ENCODE results near the gene GPR155.
"Not testable (repeated sequence)": the region's sequence is repeated elsewhere in the genome, so short reads cannot be mapped to it uniquely, and the experiment has no call there.

GPR155 gene

DNA sequence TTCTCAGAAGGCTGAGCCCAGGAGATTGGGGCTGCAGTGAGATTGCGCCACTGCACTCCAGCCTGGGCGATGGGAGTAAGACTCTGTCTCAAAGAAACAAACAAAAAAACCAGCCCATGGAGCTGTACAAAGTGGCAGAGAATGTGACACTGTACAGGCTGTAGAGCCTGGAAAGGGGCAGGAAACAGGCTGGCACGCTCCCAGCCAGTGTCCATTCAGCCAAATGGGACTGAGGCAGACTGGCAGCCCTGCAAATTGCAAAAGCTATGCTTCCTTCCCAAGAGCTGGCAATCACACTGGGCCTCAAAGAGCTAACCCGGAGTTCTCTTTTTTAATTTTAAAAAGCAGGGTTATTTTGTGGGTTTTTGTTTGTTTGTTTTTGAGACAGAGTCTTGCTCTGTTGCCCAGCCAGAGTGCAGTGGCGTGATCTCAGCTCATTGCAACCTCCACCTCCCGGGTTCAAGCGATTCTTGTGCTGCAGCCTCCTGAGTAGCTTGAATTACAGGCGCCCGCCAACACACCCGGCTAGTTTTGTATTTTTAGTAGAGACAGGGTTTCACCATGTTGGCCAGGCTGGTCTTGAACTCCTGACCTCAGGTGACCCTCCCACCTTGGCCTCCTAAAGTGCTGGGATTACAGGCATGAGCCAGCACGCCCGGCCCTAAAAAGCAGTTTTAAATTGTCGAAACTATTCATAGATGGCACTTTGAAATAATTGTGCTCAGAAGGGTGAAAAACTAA, 48.5 kb downstream of the GPR155 start:
- DNase-seq (ENCODE audit: low read depth): no peak

DNA sequence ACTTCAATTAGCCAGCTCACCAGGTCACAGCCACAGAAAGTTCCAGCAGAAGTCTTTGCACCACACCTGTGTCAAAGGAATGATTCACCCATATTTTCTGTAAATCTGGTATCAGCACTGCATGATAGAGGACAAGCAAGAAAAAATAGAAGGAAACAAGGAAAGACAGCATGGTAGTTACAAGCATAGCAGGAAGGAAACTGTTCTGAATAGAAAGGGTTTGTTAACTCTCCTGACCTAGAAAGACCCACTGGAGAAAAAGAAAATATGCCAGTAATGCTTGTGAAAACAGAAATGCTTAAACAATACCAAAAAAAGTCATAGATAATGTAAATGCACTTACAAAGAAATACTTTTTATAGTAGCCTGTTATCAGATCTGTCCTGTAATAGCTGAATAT, 50.5 kb downstream of the GPR155 start:
- DNase-seq (ENCODE audit: low read depth): no peak

DNA sequence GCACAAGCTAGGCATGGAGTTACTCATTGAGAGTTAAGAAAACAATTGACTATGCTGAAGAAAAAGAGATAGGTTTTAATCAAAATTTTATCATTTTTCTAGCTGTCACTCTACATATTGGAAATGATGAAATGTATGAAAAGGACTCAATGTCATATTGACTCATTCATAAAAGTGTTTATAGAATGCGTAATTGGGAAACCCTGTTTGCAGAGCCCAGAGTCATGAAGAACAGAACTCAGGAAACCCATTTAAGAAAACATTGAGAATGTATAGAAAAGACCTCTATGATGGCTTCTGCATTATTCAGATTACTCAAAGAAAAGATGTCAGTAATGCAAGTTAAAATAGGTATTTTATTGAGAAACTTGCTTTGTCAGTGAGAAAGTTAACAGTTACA, 54.9 kb downstream of the GPR155 start:
- DNase-seq (ENCODE audit: low read depth): no peak

DNA sequence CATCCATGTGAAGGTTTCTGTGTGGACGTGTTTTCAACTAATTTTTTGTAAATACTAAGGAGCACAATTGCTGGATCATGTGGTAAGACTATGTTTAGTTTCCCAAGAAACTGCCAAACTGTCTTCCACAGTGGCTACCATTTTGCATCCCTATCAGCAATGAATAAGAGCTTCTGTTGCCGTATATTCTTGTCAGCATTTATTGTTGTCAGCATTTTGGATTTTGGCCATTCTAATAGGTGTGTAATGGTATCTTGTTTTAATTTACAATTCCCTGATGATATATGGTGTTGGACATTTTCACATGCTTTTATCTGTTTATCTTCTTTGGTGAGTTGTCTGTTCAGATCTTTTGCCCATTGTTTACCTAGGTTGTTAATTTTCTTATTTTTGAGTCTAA, 56.8 kb downstream of the GPR155 start:
- no peak for DNase-seq (ENCODE audit: low read depth)

DNA sequence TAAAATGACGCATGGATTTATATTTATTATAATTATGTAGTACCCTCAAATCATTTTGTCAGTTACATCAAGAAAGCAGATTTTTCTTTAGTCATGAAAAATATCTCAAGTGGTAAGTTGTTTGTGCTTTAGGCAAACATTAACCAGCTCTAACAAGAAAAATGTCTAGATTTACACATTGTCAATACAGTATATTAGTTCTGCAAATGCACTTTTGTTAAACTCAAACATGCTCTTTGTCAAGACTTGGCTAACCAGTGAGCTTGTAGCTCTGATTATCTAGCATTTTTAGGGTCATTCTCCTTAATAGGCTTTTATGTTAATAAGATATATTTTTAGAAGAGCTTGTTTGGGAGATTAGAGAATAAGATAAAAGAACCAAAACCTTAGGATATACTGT, 58.6 kb downstream of the GPR155 start:
- no peak for DNase-seq (ENCODE audit: low read depth)

DNA sequence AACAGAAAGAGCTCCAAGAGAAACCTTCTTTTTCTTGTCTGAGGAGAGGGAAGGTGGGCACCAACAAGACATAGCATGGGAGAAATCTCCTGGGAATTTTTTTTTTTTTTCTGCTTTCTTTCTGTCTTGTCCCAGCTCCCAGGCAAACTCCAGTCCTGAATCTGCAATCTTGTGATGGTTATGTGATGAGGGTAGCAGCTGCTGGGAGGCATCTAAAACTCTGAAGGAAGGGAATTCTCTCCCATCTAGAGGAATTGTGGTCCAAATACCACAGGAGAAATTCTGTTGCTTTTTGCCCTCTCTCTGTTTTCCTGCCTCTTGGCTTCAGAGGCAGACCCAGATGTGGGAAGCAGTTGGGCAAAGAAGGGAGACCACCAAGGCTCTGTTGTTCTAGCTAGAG, 74.6 kb downstream of the GPR155 start:
- no peak for DNase-seq (ENCODE audit: low read depth)

DNA sequence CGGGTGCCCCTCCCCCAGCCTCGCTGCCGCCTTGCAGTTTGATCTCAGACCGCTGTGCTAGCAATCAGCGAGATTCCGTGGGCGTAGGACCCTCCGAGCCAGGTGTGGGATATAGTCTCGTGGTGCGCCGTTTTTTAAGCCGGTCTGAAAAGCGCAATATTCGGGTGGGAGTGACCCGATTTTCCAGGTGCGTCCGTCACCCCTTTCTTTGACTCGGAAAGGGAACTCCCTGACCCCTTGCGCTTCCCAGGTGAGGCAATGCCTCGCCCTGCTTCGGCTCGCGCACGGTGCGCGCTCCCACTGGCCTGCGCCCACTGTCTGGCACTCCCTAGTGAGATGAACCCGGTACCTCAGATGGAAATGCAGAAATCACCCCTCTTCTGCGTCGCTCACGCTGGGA, 76.8 kb downstream of the GPR155 start:
- not testable (repeated sequence) for DNase-seq (ENCODE audit: low read depth)

DNA sequence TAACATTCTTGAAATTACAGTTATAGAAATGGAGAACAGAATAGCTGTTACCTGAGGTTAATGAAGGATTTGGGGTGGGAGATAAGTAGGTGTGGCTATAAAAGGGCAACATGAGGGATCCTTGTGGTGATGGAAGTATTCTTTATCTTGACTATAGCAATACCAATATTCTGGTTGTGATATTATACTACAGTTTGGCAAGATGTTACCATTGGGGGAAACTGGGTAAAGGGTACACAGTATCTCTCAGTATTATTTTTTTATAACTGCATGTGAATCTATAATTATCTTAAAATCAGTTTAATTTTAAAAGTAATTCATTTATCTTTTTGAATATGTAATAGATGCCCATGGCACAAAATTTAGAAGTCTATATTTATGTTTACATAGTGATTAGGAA, 83.2 kb downstream of the GPR155 start:
- DNase-seq (ENCODE audit: low read depth): no peak

DNA sequence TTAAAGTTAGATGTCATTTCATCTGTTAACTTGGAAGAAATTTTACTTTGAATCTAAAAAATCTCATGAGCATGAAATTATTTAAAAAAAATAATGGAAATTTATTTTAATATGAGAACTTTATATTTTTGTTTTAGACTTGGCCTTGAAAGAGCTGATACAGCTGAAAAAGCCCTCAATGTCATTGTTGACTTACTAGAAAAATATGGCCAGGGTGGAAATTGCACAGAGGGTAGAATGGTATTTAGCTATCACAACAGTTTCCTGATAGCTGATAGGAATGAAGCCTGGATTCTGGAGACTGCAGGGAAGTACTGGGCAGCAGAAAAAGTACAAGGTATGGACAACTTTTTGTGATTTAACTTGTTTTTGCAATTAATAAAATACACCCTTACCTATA, 86.0 kb downstream of the GPR155 start:
- no peak for DNase-seq (ENCODE audit: low read depth)

DNA sequence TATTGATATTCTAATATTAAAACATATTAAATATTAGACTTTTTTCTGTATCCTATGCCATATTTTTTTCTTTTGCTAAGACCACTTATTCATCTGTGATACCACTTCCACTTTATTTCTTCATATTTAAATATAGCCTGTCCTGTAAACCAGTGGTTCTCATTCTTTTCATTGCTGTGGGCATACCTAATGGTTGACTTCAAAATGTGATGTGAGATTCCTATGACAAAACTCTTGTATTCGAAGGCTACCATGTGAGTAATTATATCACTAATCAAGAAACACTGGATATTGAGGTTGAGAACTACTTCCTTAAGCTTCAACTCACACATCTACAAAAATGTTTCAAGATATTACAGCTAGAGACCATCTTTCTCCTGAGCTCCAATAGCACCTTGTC, 87.7 kb downstream of the GPR155 start:
- DNase-seq (ENCODE audit: low read depth): no peak

DNA sequence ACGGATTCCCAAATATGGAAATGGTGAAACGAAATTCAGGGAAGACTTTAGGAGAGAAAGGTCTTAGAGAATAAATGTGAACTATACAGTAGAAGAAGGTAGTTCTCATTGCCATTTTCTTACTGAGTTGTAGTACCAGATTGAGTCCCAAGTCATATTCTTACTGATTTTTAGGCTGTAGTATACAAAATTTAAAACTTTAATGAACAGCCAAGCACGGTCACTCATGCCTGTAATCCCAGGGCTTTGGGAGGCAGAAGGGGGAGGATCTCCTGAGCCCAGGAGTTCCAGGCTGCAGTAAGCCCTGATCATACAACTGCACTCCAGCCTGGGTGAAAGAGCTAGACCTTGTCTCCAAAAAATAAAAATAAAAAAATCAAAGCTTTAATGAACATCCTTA, 89.1 kb downstream of the GPR155 start:
- DNase-seq (ENCODE audit: low read depth): no peak

DNA sequence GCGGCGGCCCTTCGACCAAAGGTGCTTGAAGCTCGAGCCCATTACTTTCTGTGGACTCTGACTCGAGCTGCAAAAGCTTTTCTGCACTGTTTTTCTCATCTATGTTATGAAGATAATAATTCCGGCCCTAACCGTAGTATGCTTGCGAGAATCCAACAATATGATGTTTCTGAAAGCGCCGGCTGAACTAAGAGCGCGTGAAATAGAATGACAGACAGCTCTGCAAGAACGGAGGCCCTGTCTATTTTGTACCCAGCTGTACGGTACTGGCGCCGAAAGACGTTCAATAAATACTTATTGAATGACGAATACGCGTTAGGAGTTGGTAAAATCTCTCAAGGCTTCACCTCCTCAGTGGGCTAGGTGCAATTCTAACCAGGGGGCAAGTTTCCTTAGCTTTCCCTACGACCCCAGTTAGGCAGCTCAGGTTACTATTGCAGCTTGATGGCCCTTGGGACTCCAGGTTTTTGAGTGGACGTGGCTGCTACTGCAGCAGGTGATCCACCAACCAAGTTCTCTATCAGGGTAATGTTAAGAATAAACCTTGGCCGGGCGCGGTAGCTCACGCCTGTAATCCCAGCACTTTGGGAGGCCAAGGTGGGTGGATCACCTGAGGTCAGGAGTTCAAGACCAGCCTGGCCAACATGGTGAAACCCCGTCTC, 90.7 kb downstream of the GPR155 start:
- DNase-seq (ENCODE audit: low read depth): no peak

DNA sequence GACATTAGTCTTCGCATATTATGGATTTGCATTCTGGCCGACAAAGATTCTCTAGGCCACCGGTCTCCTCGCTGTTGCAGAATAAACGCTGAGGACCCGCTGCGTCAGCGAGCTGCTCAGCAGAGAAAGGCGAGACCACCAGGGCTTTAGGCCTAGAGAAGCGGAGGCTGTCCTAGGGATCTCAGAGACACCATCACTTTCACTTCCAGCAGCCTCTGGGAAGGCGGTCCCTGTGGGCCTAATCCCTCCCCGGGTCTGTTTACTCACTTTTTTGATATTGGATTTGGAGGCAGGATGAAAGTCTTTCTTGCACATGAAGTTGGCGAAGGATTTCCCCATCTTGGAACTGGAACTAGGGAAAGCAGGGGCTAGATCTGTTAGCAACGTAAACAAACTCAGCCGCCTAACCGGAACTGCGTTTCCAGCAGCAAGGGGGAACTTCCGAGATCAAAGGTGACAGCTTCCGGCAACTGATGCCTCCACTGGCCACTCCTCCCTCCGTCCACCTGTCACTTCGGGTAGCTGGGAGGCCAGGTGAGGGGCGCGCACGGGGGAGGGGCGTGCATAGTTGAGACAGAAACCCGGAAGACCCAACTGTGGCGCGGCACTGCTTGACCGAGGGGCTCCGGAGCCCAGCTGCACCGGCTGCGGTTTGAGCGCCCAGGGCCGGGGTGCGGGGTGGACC, 91.4 kb downstream of the GPR155 start, which contains the start of gene SCRN3:
TSS of gene SCRN3 (plus strand) at position 447 of the 685 bp plus-strand sequence. CDS start 2,554 bp downstream, outside the sequence.
- peak; percentile 70 for DNase-seq (ENCODE audit: low read depth)

DNA sequence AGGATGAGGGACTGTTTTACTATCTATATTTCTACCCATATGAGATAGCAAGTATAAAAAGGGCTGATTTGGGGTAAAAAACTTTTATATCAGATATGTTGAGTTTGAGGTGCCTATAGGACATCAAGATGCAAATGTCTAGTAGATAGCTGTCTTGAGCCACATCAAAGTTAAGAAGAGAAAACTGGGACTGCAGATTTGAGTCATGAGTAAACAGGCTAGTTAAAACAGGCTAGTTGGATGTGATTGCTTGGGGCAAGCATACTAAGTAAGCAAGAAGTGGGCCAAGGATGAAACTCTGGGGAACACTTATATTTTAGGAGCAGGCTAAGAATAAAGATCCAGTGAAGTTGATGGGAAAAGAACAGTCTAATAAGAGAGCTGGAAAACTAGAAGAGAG, 94.1 kb downstream of the GPR155 start:
- no peak for DNase-seq (ENCODE audit: low read depth)

DNA sequence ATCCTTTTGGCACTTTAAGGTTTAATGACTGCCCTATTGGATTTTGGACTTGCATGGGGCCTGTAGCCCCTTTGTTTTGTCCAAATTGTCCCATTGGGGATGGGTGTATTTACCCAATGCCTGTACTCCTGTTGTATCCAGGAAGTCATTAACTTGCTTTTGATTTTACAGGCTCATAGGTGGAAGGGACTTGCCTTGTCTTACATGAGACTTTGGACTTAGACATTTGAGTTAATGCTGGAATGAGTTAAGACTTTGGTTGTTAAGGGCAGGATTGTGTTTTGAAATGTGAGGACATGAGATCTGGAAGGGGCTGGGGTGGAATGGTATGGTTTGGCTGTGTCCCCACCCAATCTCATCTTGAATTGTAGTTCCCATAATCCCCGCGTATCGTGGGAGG, 96.5 kb downstream of the GPR155 start:
- DNase-seq (ENCODE audit: low read depth): not testable (repeated sequence)

DNA sequence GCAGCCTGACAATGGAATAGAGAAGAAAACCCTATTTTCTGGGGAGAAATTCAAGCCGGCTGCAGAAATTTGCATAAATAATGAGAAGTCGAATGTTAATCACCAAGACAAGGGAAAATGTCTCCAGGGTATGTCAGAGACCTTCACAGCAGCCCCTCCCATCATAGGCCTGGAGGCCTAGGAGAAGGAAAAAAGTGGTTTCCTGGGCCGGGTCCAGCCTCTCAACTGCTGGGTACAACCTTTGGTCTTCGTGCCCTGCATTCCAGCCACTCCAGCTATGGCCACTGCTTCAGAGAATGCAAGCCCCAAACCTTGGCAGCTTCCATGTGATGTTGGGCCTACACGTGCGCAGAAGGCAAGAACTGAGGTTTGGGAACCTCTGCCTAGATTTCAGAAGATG, 97.3 kb downstream of the GPR155 start:
- no peak for DNase-seq (ENCODE audit: low read depth)

DNA sequence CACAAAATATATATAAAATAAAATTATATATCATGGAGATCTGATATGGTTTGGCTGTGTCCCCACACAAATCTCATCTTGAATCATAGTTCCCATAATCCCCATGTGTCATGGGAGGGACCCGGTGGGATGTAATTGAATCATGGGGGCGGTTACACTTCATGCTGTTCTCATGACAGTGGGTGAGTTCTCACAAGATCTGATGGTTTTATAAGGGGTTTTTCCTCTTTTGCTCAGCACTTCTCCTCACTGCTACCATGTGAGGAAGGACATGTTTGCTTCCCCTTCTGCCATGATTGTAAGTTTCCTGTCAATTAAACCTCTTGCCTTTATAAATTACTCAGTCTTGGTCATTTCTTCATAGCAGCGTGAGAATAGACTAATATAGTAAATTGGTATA, 98.1 kb downstream of the GPR155 start:
- DNase-seq (ENCODE audit: low read depth): not testable (repeated sequence)

DNA sequence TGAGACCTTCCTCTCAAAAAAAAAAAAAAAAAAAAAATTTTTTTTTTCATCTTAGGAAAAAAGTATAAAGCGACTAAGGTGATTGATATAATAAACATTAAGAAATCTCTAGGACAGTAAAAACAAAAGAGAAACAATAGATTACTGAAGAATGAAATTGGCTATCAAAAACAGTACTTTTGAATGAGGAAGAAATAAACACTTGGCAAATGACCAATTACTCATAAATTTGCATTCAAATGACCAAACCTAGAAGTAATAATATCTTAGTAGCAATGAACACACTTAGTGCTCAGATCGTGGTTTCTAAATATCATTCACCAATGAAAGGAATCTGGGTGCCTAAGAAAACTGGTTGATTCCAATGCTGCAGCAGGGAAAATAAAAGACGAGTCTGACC, 101.6 kb downstream of the GPR155 start:
- no peak for DNase-seq (ENCODE audit: low read depth)

DNA sequence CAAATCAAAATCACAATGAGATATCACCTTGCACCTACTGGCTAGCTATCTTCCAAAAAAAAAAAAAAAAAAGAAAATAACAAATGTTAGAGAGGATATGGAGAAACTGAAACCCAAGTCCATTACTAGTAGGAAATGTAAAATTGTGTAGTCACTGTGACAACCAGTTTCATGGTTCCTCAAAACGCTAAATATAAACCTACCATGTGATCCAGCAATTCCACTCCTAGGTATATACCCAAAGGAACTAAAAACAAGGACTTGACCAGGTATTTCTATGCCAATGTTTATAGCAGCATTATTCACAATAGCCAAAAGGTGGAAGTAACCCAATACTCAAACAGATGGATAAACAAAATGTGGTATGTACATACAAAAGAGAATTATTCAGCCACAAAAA, 103.0 kb downstream of the GPR155 start:
- no peak for DNase-seq (ENCODE audit: low read depth)
